TTC549 (cell line): Measurements from ENCODE around the gene EREG.

Experiments
- FAIRE-seq: peaks from 2 replicates; lab custom pipeline; 2012; peaks lifted over from hg19 to GRCh38; lab: Jason Lieb, UNC

EREG gene

DNA sequence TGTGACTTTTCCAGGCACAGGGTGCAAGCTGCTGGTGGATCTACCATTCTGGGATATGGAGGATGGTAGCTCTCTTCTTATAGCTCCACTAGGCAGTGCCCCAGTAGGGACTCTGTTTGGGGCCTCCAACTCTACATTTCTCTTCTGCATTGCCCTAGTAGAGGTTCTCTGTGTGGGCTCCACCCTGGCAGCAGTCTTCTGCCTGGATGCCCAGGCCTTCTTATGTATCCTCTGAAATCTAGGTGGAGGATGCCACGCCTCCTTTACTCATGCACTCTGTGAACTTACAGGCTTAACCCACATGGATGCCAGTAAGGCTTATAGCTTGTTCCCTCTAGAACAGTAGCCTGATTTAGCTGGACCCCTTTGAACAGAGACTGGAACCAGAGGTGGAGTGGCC, 20.9 kb upstream of the EREG start:
- FAIRE-seq: no peak

DNA sequence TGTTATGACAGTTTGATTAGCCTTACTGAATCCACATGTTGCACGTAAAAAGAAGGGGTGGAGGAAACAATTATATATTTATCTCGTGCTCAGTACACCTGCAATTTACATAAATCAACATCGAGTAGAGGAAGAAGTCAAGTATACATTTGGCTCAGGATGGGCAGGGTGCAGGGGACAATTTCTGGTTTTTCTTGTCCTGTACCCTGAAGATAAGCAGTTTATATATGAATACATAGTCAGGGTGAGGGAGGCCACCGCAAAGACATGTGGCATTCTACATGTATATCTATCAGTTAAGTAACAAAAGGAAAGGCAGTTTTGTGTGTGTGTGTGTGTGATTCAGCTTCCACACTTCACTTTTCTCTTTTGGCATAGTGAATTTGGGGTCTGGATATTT, 11.1 kb upstream of the EREG start:
- no peak for FAIRE-seq

DNA sequence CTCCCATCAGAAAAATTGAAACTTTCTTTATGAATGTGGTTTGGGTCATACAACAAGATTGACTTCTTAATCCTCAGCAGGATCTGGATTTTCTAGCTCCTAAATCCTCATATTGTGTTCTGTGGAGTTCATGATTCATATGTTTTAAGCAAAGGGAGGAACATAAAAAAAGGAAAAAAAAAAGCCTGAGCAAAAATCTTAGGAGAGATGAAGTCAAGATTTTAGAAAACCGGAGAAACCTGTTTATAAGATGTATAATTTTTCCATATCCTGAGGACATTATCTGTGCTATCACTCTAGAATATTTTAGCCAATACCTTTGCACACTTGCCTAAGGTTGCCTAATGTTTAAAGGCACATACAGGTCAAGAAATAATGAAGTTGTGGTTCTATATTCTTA, 7.0 kb upstream of the EREG start:
- no peak for FAIRE-seq

DNA sequence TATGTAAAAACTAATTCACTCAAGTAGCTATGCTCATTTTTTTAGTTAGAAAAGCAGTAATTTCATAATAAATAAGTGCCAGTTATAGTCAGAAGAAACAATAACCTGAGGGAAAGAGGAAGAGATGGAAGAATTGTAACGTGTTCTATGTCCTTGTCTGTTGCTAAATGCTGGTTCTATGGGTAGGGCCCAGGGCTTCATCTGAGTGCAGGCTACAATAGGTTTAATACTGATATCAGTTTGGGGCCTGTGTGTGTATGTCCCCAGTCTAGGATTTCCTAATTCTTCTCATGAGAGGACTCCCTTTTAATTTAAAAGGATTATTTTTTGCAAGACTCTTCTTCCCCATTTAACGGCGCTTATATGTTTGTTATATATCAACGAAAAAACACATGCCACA, 3.3 kb upstream of the EREG start:
- FAIRE-seq: no peak

DNA sequence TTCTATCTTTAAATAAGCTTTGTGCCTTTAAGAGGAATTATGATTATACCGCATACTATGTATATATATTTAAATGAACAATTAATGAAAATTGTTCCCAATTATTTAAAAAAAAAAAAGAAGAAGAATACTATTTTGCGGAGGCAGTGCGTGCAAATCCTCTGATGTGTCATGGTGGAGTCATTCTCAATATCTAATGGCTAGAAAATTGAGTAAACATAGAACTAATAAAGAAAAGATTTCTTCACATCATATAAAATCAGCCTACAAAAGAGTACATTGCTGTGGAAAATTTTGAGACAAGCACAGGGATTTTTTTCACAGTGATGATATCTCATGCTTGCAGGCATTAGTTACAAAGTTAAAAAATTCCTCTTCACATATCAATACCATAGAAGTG, 2.6 kb upstream of the EREG start:
- no peak for FAIRE-seq

DNA sequence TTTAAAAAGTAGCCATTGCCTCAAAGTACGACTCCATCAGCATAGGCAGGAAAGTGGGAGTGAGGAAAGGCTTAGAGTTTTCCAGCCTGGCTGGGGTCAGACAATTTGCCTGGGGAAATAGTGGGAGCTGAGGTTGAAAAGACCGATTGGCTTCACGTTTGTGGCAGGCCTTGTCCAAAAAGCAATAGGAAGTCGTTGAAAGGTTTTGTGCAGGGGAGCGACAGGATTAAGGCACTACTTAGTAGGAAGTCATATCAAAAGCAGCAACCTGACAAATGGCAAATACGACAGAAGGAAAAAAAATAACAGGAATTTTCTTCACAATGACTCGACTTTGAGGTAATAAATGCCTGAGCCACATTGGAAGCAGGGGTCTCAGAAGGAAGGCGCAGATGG, 691 bp upstream of the EREG start:
- FAIRE-seq: no peak

DNA sequence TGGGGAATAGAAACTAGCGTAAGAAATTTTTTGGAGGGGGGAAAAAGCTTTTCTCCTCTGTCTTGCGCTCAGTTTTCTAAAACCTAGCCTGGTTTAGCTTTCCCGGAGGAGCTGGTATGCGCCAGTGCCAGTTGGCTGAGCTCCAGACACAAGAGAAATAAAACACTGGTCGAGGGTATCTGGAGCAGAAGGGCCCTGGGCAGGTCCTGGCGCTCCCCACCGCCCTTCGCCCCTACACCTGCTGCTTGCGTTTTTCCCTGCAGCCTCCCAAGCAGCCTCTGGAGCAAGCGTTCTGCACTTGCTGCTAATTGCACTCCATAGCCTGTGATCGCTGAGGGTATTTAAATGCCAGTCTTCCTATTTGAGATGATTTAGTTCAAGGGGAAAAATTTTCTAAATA, 816 bp downstream of the EREG start:
- no peak for FAIRE-seq

DNA sequence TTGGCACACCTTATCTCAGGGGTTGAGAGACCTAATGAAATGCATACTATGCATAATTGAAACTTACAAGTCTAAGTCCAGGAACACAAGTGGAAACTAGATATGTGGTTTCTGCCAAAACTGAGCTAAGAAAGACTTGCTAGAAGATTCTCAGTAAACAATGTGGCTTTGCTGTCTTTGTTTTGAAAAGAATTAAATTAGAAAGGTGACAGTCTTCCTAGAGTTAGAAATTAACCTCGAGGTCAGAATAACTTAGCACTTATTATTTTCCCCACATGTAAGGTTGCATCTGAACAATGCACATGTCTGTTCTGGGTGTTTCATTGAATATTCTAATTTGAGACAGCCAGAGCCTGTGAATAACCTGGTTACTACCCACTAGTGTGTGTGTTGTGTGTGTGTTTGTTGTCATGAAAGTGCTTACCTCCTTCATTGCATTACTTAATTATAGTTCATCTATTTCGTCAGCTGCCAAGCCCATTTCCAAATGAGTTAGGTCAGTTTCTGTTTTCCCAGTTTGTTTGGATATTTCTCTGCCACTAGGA, 1.5 kb downstream of the EREG start:
- no peak for FAIRE-seq

DNA sequence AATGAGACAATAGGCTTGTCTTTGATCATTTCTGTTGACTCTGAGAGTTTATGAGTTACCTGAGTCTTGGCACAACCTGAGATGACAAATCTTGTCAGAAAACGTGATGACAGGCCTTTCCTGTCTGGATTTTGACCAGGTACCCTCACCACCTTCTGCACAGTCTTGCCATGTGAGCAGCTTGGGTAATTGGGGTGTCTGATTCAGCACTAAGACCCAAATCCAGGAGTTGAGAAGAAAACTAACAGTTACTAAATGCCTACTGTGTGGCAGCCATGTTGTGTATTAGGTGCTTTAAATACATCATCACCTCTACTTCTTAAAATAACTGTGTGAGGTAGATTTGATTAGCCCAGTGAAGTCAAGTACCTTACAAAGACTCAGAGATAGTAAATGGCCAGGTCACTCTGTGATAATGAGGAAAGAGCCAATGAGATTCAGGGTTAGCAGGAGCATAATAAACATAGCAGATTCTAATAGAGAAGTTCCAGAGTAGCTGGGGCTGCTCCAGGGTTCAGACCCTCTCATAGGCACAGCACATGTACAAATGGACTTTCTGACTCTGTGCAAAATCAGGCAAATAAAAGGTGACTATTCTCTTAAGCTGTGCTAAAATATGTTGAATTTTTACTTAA, 2.8 kb downstream of the EREG start:
- no peak for FAIRE-seq

DNA sequence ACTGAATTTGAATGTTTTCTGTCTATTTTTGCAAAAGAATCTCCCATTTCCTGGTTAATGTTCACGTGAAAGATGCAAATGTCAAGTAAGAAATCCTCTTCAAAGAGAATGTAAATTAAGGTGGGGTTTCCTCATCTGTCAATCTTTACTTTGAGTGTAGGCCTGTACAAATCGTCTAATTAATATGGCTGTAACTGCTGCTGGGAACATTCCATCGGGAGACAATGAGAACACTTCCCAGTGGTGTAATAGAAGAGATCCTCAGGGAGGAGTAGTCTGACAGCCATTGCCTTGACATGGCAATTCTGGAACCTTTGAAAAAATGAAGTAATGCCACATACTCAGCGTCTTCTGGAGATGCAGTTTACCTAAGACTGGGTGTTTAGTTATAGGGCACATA, 3.7 kb downstream of the EREG start:
- FAIRE-seq: no peak

DNA sequence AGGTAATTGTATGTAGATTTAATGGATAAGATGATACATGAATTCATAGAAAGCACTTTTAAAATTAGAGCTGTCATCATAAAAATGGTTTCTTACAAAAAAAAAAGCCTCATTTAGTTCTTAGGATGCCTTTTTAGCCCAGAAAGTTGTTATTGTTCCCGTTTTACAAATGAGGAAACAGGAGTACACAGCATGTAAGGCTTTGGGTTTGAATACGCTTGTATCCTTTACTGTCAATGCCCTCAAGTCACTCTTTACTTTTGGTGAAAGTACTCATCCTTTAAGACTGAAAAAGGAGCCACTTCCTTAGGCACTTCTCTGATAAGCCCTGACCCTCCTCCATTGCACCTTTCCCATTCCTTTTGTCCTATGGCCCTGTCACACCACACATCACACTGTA, 4.9 kb downstream of the EREG start:
- no peak for FAIRE-seq

DNA sequence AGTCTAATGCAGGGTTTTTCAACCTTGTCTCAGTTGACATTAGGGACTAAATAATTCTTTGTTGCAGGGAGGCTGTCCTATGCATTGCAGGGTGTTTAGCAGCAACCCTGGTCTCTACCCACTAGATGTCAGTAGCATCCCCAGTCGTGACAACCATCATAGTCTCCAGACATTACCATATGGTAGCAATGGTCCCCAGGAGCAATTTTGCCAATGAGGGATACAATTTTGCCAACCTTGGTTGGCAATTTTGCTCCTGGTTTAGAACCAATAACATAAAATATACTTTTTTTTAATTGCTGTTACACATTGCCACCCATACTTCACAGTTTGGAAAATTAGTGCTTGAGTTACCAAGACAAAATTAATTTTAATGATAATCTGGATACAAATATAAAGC, 6.0 kb downstream of the EREG start:
- FAIRE-seq: peak; percentile 9

DNA sequence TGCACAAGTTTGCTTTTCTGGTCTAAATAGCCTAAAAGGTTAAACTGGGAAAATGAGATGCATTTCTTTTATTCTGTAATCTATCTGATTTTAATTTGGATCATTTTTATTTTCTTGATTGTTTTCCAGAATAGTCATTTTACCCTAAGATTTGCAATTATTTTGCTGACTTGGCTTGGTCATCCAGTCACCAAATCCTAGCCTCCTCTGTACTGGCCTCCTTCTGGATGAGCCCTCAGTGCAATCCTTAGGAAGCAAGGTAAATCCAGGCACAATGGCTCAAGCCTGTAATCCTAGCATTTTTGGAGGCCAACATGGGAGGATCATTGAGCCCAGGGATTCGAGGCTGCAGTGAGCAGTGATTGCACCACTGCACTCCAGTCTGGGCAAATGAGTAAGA, 9.2 kb downstream of the EREG start:
- no peak for FAIRE-seq

DNA sequence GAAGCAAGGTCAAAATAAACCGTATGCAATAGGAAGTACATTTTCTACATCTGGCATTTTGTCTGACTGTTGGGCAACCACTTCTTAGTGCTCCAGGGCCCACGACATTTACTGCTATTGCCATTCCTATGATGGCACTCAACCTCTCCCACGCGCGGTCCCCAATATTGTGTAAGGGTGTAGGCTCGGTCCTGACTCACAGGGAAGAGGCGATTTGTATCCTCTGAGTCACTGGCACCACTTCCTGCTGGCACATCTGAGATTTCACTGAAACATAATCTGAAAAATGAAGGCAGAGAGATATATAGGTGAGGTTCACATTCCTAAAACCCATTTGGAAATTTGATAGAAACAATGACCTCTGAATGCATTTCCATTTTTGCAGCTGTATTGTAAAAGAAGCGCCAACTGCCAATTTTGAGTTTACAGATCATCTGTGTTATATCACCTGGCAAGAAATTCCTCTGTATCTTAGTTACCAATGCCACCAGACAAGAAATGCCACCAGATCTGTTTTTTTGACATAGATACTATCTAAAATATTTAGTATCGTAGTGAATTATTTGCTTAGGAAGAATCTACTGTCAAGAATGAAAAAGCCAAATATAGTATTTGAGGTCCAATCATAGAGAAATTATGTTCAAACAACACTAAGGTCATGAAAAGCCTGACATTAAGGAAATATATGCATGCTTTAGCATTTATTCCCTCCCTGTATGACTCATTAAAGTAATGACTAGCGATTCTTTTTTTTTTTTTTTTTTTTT, 9.8 kb downstream of the EREG start:
- FAIRE-seq: no peak

DNA sequence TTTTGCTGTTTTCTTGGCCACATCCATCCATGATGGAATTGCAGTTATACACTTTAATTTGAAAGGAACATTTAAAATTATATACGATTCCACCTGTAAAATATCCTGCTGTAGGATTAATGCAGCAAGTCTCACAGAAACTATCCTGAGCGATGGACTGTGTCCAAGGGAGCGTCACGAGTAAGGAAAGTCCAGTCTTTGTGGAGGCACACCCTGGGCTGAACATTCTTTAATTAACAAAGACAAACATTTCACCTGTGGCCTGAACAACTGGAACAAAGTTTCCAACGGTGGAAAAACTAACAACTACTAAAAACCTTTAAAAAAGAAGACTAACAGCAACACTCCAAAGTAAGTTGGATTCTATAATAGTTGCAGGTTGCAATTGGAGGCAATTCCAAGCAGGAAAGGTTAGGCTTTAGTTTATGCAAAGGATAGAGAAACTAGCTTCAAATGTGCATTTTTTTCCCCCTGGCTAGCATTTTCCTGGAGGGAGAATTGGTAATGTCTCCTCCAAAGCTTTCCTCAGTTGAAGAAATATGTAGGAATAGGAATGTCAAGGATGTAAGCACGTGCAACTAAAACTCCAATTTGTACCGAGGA, 11.0 kb downstream of the EREG start:
- no peak for FAIRE-seq

DNA sequence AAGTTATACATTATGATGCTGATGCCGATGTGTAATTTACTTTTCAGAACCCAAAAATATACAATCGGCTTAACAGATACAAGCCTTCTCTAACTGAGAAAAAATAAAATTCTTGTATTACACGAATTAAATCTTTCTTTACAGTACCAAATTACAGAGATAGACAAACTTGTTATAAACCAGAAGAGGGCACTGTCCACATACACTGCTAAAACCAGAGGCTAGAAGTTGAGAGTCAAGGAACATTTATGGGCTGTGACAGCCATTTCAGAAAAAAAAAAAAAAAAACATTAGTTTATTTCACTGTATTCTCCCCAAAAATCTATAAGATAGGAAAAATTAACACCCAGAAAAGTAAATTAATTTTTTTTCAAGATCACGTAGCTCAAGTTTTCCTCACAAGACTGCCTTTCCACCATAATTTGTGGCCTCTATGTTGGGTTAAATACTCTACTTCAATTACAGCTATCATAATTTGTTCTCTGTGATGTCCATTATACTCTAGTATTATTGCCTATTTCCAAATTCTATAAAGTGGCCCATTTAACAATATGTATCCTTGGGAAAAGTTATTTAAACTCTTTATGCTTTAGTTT, 12.0 kb downstream of the EREG start:
- FAIRE-seq: peak; percentile 73

DNA sequence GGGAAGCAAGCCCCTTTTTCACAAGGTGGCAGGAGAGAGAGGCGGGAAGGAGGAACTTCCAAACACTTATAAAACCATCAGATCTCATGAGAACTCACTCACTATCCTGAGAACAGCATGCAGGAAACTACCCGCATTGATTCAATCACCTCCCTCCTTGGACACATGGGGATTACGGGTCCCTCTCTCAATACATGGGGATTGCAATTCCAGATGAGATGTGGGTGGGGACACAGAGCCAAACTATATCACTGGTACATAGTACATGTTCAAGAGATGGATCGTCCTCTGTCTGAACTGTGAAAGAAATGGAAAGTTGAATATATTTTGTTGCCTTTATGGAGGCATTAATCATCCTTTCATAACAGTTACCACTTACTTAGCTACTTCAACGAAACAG, 12.8 kb downstream of the EREG start:
- FAIRE-seq: no peak

DNA sequence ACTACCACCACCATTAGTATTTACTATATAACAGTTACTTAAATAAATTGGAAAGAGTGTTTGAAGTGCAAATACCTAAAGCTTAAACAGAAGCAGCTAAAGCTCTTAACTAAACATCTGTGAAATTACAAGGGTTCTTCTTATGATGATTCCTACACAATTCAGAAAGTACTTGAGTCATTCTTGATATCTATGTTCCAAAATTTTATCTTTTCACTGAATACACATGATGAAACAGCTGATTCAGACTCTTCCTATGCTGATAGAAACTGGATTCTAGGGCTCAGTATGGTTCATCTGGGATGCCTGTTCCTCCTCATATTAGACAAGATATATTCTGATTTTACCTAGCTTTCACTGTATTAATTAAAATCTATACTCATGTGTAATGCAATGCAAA, 13.6 kb downstream of the EREG start:
- FAIRE-seq: no peak

DNA sequence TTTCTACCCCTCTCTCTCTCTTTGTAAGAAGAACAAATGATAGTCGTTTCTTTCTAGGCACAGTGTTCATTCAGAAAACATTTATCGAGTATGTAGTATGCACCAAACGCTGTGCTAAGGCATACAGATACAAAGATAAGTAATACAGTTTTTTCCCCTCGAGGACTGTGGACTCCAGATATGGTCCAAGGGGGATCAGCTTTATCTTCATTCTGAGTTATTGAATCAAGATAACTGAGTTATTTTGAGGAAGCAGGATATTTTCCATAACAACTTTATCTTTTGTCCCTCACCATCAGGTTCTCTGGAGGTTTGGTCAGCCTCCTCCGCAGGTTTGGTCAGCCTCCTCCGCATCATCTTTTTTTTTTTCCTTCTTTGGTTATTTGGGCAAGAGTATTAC, 15.0 kb downstream of the EREG start:
- FAIRE-seq: no peak

DNA sequence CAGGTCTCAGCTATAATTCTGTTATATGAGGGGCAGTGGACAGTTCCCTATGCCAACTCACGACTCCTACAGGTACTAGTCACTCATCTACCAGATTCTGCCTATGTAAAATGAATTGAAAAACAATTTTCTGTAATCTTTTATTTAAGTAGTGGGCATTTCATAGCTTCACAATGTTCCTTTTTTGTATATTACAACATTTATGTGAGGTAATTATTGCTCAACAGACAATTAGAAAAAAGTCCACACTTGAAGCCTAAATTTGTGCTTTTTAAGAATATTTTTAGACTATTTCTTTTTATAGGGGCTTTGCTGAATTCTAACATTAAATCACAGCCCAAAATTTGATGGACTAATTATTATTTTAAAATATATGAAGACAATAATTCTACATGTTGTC, 20.4 kb downstream of the EREG start:
- FAIRE-seq: no peak

DNA sequence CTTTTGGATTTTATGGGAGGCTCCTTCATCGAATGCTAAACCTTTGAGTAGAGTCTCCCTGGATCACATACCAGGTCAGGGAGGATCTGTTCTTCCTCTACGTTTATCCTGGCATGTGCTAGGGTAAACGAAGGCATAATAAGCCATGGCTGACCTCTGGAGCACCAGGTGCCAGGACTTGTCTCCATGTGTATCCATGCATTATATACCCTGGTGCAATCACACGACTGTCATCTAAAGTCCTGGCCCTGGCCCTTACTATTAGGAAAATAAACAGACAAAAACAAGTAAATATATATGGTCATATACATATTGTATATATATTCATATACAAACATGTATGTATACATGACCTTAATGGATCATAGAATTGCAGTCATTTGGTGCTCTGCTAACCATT, 21.2 kb downstream of the EREG start:
- FAIRE-seq: no peak

DNA sequence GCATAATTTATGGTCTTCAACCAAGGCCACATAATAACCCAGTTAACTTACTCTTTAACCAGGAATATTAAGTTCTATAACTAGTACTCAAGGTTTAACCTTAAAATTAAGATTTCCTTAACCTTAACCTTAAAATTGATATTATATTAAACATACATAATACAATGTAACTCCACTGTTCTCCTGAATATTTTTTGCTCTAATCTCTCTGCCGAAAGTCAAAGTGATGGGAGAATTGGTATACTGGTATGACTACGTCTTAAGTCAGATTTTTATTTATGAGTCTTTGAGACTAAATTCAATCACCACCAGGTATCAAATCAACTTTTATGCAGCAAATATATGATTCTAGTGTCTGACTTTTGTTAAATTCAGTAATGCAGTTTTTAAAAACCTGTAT, 22.8 kb downstream of the EREG start:
- no peak for FAIRE-seq

DNA sequence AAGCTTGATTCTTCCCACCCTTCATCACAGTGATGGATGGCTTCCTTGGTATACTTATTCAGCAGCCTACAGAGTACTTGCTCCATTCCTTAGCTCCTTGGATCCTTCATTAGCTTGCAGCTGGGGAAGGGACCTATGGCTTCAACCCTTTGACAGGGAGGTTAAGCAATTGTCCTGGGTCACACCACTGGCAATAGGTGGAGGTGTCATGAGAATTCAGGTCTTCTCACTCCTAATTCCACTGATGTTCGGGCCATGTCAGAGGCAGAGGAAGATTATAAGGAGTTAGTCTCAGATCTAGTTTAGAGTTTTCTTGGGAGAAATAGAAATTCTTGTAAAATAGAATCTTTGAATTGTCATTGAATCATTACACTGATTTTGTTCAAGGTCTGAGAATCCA, 24.5 kb downstream of the EREG start:
- no peak for FAIRE-seq
